ENCODE measurements around the gene BIRC5.
"Not testable (repeated sequence)": the region's sequence is repeated elsewhere in the genome, so short reads cannot be mapped to it uniquely, and the experiment has no call there.

The BIRC5 gene

GRCh38 chr17:78230996-78231935 is 17.2 kb downstream of the BIRC5 start, which contains the start of gene TMEM235:
TMEM235 (plus strand) TSS chr17:78231631; CDS start chr17:78232024, 393 bp downstream.
- no peak for TF ChIP-seq CTCF (conservative IDR thresholded peaks at IDR 0.05; ENCODE audit: low read depth, low read length)
- H3K4me3 ChIP-seq (ENCODE audit: low read length) = peak within 1 kb of the TSS; percentile 29
- DNase-seq (ENCODE audit: low read depth) = no peak

GRCh38 chr17:78231991-78232858 is 18.2 kb downstream of the BIRC5 start:
- DNase-seq (ENCODE audit: low read depth) = no peak
- peak overlapping the region; percentile 6 for H3K4me3 ChIP-seq (ENCODE audit: low read length)
- TF ChIP-seq CTCF (conservative IDR thresholded peaks at IDR 0.05; ENCODE audit: low read depth, low read length) = no peak

- no peak for DNase-seq (ENCODE audit: low read depth)
- TF ChIP-seq CTCF (conservative IDR thresholded peaks at IDR 0.05; ENCODE audit: low read depth, low read length) = no peak
- no peak overlapping the region for H3K4me3 ChIP-seq (ENCODE audit: low read length)
Observed at GRCh38 chr17:78232859-78233173, 18.8 kb downstream of the BIRC5 start.

GRCh38 chr17:78233678-78234077 is 19.6 kb downstream of the BIRC5 start:
- no peak overlapping the region for H3K4me3 ChIP-seq (ENCODE audit: low read length)
- no peak for TF ChIP-seq CTCF (conservative IDR thresholded peaks at IDR 0.05; ENCODE audit: low read depth, low read length)
- DNase-seq (ENCODE audit: low read depth) = no peak

- no peak for TF ChIP-seq CTCF (conservative IDR thresholded peaks at IDR 0.05; ENCODE audit: low read depth, low read length)
- no peak overlapping the region for H3K4me3 ChIP-seq (ENCODE audit: low read length)
- no peak for DNase-seq (ENCODE audit: low read depth)
Observed at GRCh38 chr17:78234261-78234865, 20.3 kb downstream of the BIRC5 start.

- DNase-seq (ENCODE audit: low read depth); H3K4me3 ChIP-seq (ENCODE audit: low read length): not testable (repeated sequence)
Observed at GRCh38 chr17:78235022-78235421, 21.0 kb downstream of the BIRC5 start.

GRCh38 chr17:78235885-78236284 is 21.8 kb downstream of the BIRC5 start:
- no peak for TF ChIP-seq CTCF (conservative IDR thresholded peaks at IDR 0.05; ENCODE audit: low read depth, low read length)
- no peak for DNase-seq (ENCODE audit: low read depth)
- no peak overlapping the region for H3K4me3 ChIP-seq (ENCODE audit: low read length)
